Ovary (tissue), 3 donors: Measurements from ENCODE around the gene TMX4.

Experiments
- CTCF ChIP-seq, 3 donors: fragments of 450-650 bp in 2 of 3; fragments of 200-600 bp in 1 of 3; IDR thresholded peaks; one replicate each; pipeline versions ENCODE4 v1.5.1 to v1.8.0; 2016 to 2022; ENCODE audit warnings: antibody characterized with exemption in 3 of 3, mild to moderate bottlenecking in 1 of 3
- EP300 ChIP-seq: sonication (generic); formaldehyde crosslinking; IDR thresholded peaks from one replicate; pipeline ENCODE4 v1.6.1; 2017; ENCODE audit warnings: antibody characterized with exemption
- POLR2A ChIP-seq: fragments of 450-650 bp; IDR thresholded peaks from one replicate; pipeline ENCODE4 v1.6.1; 2017; ENCODE audit warnings: antibody characterized with exemption, mild to moderate bottlenecking, moderate library complexity
- donor health status: DM: no; HTN: no; CAD: no.

- no peak for TF ChIP-seq CTCF (IDR thresholded peaks at IDR 0.05)
- no peak for TF ChIP-seq EP300
- no peak for TF ChIP-seq POLR2A
Measured at GRCh38 chr20:7966176-7966575, 53.4 kb downstream of the TMX4 start.
